DOHH2 (cell line): Measurements from ENCODE around the gene CPD.

Source experiments
- CTCF ChIP-seq: fragments of 200-600 bp; sonication (generic); IDR thresholded peaks from one replicate; pipeline ENCODE4 v1.5.1; 2014; ENCODE audit warnings: antibody characterized with exemption, mild to moderate bottlenecking, low read depth, low read length; ENCODE audit not compliant: poor library complexity, severe bottlenecking
- EZH2phosphoT487 ChIP-seq: fragments of 200-600 bp; sonication (generic); IDR thresholded peaks from 2 replicates; pipeline ENCODE4 v1.6.1; 2017; ENCODE audit warnings: borderline replicate concordance, mild to moderate bottlenecking, antibody characterized with exemption, low read length, moderate library complexity, mixed read lengths

- TF ChIP-seq EZH2phosphoT487 (no peak), CTCF (no peak)
Measured at GRCh38 chr17:30381340-30381659, 2.6 kb downstream of the CPD start.
